Measurements from ENCODE around the gene IQCK. TPM values are rescaled to one million over a fixed set of nuclear protein-coding genes. Genes with fewer than 3 reads are reported as not detected.

The IQCK gene
- total and polyA plus RNA-seq, 2 donors (not counting 3 experiments of a cell fraction or from before 2014, with no cell fraction given): 17.2 to 18.1 TPM

- H3K9me1 ChIP-seq (replicated peaks; ENCODE audit: control insufficient read depth, extremely low read depth, insufficient read depth, low read length): no peaks in the 10 kb centered on the region
- no peaks in the 10 kb centered on the region for H3K9me3 ChIP-seq (replicated peaks; ENCODE audit: control insufficient read depth, insufficient read depth, low read length)
- no peak overlapping the region for H3K27ac ChIP-seq (ENCODE audit: insufficient read depth, low read depth, low read length)
- H2AFZ ChIP-seq (ENCODE audit: low read depth, low read length): no peak overlapping the region
- no peak for TF ChIP-seq MAX (IDR thresholded peaks at IDR 0.05; ENCODE audit: insufficient read depth, insufficient read length)
- TF ChIP-seq CTCF (IDR thresholded peaks at IDR 0.05; ENCODE audit: extremely low read depth in 1 of 2, insufficient read depth in 1 of 2, low read depth in 1 of 2, low read length in 2 of 2): no peak
- no peak for TF ChIP-seq EZH2 (IDR thresholded peaks at IDR 0.05; ENCODE audit: borderline replicate concordance, low read depth, low read length, severe bottlenecking)
- TF ChIP-seq JUN (IDR thresholded peaks at IDR 0.05; ENCODE audit: borderline replicate concordance, insufficient read depth, insufficient read length, low read depth): no peak
- ChIA-PET CTCF (no interaction called here), POLR2A (no interaction called here)
- H4K20me1 ChIP-seq (replicated peaks; ENCODE audit: control insufficient read depth, extremely low read depth, insufficient read depth, low read length): no peaks in the 10 kb centered on the region
- no peak overlapping the region for H3K9ac ChIP-seq (replicated peaks; ENCODE audit: extremely low read depth, insufficient read depth, low read length)
- intact Hi-C loops (cut with micrococcal nuclease): no loop called here
- H3K4me1 ChIP-seq (ENCODE audit: control insufficient read depth, extremely low read depth, insufficient read depth, low read length): no peaks in the 10 kb centered on the region
- H3K4me2 ChIP-seq (ENCODE audit: insufficient read depth, low read length): no peak overlapping the region
- no peaks in the 10 kb centered on the region for H3K27me3 ChIP-seq (ENCODE audit: control insufficient read depth in 2 of 2, insufficient read depth in 2 of 2, low read length in 2 of 2)
- FAIRE-seq: no peak
- DNase-seq (ENCODE audit: low read depth, low spot score): no peak
- peaks cover 6 to 13% of the 10 kb centered on the region in 2 experiments for H3K36me3 ChIP-seq (ENCODE audit: control insufficient read depth in 2 of 2, extremely low read depth in 1 of 2, insufficient read depth in 2 of 2, low read length in 2 of 2)
- no TSS peak for BruUV-seq (replicated peaks)
- dilution Hi-C loops (cut with MboI; ENCODE audit: extremely low pct_ligation_motif_present, low sequenced_read_pairs): no loop called here
- H3K4me3 ChIP-seq (replicated peaks in 1 of 3; ENCODE audit: insufficient read depth in 1 of 3, low read depth in 1 of 3, low read length in 3 of 3): no peak overlapping the region
- H3K79me2 ChIP-seq (ENCODE audit: control insufficient read depth, insufficient read depth, low read length): no peaks in the 10 kb centered on the region
Measured at GRCh38 chr16:19683453-19684236, 34.4 kb upstream of the IQCK start.

Data from endothelial cell of umbilical vein (primary cell).